ENCODE measurements around the gene COL15A1.
"Not testable (repeated sequence)": the region's sequence is repeated elsewhere in the genome, so short reads cannot be mapped to it uniquely, and the experiment has no call there.

DNA sequence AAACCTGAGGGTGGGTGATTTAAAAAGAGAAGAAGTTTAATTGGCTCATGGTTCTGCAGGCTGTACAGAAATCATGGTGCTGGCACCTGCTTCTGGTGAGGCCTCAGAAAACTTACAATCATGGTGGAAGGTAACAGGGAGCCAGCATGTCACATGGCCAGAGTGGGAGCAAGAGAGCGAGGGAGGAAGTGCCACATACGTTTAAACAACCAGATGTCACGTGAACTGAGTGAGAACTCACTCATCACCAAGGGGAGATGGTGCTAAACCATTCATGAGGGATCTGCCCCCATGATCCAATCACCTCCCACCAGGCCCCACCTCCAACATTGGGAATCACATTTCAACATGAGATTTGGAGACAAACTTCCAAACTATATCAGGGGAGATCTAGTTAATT, 41.9 kb upstream of the COL15A1 start:
- TF ChIP-seq, protein P1, sequence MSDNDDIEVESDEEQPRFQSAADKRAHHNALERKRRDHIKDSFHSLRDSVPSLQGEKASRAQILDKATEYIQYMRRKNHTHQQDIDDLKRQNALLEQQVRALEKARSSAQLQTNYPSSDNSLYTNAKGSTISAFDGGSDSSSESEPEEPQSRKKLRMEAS (IDR thresholded peaks at IDR 0.05), result not testable (repeated sequence)
- TF ChIP-seq CTCF (IDR thresholded peaks at IDR 0.05; ENCODE audit: control extremely low read depth in 1 of 3, insufficient read depth in 1 of 3, low read depth in 1 of 3, low read length in 3 of 3); RFX5 (IDR thresholded peaks at IDR 0.05; ENCODE audit: borderline replicate concordance, low read depth, low read length); MAFK (IDR thresholded peaks at IDR 0.05; ENCODE audit: low read depth, low read length); SUZ12 (IDR thresholded peaks at IDR 0.05; ENCODE audit: low read length); RNF2 (IDR thresholded peaks at IDR 0.05; ENCODE audit: borderline replicate concordance, low read depth, low read length, missing control alignments, poor library complexity, severe bottlenecking): not testable (repeated sequence)

Measured in H1 (cell line).